ENCODE measurements around the gene CROCC2.

Gene CROCC2

GRCh38 chr2:240983996-240984498 lies 77.9 kb downstream of the CROCC2 start:
- no peak for DNase-seq (ENCODE audit: extremely low read depth, low read depth)
- no peak overlapping the region for H3K4me3 ChIP-seq (replicated peaks; ENCODE audit: low read depth, low read length)
- TF ChIP-seq CTCF (IDR thresholded peaks at IDR 0.05; ENCODE audit: low read depth, low read length, missing control alignments), result no peak

GRCh38 chr2:240985881-240986786 lies 80.0 kb downstream of the CROCC2 start:
- no peak overlapping the region for H3K4me3 ChIP-seq (replicated peaks; ENCODE audit: low read depth, low read length)
- TF ChIP-seq CTCF (IDR thresholded peaks at IDR 0.05; ENCODE audit: low read depth, low read length, missing control alignments), result no peak
- no peak for DNase-seq (ENCODE audit: extremely low read depth, low read depth)

GRCh38 chr2:240986787-240987411 lies 80.8 kb downstream of the CROCC2 start:
- peak; percentile 60 for DNase-seq (ENCODE audit: extremely low read depth, low read depth)
- TF ChIP-seq CTCF (IDR thresholded peaks at IDR 0.05; ENCODE audit: low read depth, low read length, missing control alignments), result no peak

GRCh38 chr2:240987588-240987987 lies 81.5 kb downstream of the CROCC2 start:
- no peak overlapping the region for H3K4me3 ChIP-seq (replicated peaks; ENCODE audit: low read depth, low read length)
- TF ChIP-seq CTCF (IDR thresholded peaks at IDR 0.05; ENCODE audit: low read depth, low read length, missing control alignments), result no peak
- no peak for DNase-seq (ENCODE audit: extremely low read depth, low read depth)

More at GRCh38 chr2:240986787-240987411, 80.8 kb downstream of the CROCC2 start:
- H3K4me3 ChIP-seq (replicated peaks; ENCODE audit: low read depth, low read length), result no peak overlapping the region

- DNase-seq (ENCODE audit: extremely low read depth, low read depth), result no peak
- H3K4me3 ChIP-seq (replicated peaks; ENCODE audit: low read depth, low read length), result no peak overlapping the region
- TF ChIP-seq CTCF (IDR thresholded peaks at IDR 0.05; ENCODE audit: low read depth, low read length, missing control alignments), result no peak
These were observed 82.0 kb downstream of the CROCC2 start for GRCh38 chr2:240988146-240988545.

- DNase-seq (ENCODE audit: extremely low read depth, low read depth), result no peak
- H3K4me3 ChIP-seq (replicated peaks; ENCODE audit: low read depth, low read length), result no peak overlapping the region
- TF ChIP-seq CTCF (IDR thresholded peaks at IDR 0.05; ENCODE audit: low read depth, low read length, missing control alignments), result no peak
These were observed 82.6 kb downstream of the CROCC2 start for GRCh38 chr2:240988571-240989271.
